ENCODE results near the gene CDH4.

The CDH4 gene

DNA sequence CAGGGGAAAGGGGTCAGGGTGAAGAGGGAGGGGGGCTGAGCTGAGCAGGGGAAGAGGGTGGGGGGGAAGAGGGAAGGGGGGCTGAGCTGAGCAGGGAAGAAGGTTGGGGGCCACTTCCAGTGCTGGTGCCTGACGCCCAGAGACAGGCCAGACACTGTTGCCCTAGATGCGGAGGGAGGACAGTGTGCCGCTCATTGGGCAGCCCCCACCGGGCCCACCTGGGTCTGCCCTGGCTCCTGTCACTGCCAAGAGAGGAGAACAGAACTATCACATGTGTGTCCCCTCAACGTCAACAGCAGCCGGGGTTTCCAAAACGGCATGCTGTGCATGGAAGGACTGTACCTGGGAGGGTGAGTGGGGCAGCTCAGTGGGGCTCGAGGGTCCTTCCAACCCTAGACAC is 342.1 kb downstream of the CDH4 start:
- DNase-seq: no peak

DNA sequence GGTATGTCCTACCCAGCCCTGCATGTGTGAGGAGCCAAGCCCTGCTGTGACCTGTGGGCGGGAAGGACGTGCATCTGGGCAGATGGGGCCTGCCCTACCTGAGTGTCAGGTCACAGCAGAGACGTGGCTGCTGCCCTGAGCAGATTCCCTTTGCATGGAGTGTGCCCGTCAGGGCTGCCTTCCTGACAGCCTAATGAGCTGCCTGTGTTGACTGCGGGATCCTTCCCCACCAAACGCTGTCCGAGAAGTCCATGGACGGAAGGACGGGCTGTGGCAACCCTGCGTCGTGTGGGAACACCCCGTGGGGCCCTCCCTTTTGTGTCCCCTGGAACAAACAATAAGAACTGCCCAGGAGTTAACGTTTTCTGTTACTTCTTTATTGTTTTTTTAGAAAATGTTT is 343.2 kb downstream of the CDH4 start:
- DNase-seq: no peak

DNA sequence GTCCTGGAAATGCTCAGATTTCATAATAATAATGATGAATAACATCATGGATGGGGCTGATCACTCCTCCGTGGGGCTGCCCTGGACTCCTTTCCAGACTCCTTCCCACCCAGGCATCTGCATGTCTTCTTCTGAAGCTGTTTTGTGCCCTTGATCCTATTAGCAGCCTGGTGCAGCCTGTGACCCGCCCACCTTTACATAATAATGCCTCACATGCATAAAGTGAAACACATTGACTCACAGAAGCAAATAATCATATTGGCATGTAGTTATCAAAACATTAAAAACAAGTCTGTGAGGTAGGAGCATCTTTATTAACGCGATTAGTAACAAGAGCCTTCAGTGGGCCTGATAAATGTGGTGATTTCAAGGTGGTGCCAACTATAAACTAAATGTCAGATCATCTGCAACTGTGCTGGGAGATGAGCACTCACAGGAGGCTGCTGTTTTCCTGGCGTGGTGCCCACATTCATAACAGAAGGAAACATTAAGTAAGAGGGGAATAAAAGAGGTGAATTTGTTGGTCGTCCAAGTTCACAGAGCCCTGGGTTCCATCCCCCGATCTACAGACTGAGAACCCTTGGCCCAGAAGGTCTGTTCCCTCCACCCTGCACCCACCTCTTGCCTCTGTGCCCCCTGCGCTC is 344.7 kb downstream of the CDH4 start:
- peak; percentile 15 for DNase-seq

DNA sequence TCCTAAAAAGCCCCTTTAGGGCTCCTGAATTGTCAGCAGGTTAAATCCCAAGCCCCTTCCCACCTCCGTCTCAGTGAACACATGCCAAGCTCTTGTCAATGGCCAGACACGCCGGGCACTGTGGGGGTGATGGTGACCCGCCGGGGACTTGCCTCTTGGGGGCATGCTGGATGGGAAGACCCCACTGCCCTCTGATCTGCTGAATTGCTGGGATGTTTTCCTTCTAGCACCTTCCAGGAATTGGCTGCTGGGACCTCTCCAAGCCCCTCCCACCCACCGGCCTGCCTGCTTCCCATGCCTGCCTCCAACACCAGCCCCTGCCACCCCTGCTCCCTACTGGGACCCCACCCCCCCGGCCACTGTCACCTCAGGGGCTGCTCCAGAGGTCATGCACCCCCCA is 345.9 kb downstream of the CDH4 start:
- DNase-seq: no peak

DNA sequence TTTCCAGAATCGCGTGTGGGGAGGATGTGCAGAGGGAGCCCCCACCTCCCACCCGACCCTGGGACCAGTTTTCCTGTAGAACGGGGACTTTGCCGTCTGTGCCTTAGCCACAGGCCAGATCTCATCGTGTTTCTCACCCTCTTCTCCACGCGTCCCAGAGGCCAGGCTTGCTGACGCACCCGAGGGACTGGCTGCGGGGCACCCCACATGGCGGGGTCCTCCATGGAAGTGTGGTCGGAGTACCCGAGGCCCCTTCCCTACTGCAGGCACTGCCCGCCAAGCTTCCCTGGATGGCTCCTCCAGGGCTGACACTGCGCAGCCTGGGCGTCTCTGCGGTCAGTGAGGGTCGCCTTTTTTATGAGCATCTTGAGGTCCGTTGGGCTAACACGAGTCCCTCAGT is 346.5 kb downstream of the CDH4 start:
- DNase-seq: no peak

DNA sequence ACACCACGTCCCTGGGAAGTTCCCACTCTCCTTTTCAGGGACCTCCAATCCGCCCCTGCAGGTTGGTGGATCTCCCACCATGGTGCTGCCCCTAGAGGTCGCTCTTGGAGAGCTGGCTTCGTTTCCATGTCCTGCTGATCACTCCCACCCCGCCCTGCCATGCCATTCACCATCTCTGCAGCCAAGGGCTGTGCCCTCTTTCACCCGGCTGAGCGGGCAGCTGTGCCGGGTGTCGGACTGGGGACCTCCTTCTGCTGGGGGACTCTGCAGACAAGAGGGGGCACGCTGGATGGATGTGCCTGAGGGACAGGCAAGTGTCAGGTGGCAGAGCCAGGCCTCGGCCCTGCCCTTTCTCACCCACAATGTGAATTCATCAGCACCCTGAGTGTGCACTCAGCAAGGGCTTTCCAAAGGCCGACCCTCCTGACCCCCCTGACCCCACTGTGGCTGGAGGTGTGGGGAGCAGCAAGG is 347.0 kb downstream of the CDH4 start:
- DNase-seq: no peak

DNA sequence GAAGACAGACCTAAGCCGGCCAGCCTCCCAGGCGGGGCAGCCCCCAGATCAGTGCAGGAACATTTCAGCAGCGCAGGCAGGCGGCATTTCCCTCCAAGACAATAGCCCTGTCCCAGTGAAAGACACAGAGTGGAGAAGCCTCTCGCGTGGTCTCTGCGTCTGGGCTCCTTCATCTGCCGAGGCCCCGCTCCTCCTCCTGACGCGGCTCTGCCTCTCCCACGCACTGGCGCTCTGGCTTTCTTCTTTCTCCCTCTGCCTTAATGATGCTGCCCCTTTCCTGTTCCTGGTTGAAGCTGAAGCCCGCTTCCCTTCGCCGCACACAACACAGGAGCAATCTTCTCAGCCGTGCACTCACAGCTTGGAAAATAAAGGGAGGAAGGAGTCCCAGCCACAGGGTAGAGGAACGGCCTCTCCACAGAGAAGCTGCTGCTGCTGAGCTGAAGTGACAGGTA is 347.5 kb downstream of the CDH4 start:
- DNase-seq: no peak

DNA sequence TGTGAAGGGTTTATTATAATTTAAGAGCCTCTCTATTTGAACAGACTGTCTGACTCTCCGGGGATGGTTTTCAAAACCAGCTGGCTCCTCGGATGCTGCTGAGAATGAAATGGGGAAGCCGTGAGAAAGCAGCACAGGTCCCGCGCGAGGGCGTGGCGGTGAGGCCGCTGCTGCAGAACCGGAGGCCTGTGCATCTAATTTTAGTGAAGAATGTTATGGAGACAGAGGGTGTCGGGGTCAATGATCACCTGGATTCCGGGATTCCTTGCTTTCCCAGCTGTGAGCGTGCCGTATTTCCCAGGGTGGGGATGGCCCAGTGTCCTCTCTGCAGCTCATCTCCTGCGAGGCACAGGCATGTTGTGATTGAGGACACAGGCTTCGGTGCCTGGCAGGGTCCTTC is 348.0 kb downstream of the CDH4 start:
- DNase-seq: no peak

DNA sequence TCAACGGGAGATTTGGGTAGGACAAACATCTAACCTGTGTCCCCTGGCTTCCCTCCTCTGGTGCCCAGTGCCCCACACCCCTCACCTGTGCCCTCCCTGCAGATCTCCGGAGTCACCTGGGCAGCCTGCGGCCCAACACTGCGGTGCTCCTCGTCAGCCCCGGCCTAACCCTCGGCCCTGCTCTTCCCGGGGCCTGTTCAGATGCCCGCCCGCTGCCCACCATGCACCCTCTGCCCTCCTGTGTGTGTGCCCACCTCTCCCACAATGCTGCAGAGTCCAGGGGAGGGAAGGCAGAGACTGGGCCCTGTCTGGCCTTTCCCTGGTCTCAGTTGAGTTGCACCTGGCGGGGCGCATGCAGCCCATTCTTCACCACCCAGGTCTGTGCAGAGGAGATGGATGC is 349.3 kb downstream of the CDH4 start:
- no peak for DNase-seq

DNA sequence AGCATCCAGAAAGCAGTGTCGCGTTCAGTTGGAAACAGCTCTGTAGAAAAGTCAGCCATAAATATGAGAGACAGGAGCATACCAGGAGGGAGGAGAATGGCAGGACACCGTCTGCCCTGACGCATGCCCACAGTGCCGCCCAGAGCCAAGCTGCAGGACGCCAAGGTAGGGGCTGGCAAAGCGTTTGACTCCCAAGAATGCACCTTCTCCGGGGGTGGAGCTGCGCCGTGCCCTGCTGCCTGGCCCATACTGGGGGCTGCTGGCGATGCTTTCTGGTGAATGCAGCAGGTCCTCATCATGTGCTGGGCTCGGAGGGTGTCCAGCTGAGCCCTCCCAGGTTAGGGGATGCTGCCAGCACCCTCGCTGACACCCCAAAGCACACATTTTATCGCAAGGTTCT is 349.8 kb downstream of the CDH4 start:
- DNase-seq: no peak

DNA sequence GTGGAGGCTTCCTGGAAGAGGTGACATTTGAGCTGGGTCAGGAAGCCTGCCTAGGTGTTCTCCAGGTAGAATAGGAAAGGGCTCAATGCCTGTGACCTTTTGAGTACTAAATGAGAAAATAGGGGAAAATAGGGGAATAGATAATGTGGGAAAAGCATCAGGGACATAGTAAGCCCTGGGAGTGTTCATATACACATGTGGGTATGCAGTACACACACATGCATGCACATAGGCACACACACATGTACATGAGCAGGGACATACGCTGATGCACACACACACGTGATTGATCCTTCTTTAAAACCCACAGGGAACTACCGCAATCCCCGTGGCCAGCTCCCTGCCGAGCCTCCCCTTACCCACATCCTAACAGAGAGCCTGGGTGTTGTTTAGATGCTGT is 351.7 kb downstream of the CDH4 start:
- DNase-seq: no peak

DNA sequence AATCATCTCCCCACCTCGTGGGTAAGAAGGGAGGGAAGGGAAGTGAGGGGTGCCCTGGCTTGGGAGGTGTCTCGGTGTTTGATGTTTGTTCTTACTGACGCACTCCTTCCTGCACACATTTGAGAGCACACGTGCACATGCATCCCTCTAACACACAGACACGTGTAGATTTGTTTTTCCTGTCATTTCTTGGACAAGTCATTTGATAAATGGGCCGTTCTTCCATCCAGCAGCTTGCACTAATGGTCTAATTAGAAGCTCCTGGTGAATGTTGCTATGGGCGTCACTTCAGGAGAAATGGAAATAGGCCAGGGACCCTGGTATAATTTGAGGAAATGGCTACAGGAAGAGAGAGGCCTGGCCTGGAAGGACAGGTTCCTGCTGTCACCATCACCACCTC is 352.5 kb downstream of the CDH4 start:
- DNase-seq: no peak

DNA sequence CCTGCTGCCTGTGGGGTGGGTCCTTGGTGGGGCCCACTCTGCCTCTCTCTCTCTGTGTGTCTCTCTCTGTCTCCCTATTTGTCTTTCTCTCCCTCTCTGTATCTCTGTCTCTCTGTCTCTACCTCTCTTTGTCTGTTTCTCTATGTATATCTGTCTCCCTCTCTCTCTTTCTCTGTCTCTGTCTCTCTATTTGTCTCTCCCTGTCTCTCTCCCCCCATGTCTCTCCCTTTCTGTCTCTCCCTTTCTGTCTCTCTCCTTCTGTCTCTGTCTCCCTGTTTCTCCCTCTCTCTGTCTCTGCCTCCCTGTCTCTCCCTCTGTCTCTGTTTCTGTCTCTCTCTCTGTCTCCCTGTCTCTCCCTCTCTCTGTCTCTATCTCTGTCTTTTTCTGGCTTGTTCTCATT is 353.2 kb downstream of the CDH4 start:
- DNase-seq: no peak

DNA sequence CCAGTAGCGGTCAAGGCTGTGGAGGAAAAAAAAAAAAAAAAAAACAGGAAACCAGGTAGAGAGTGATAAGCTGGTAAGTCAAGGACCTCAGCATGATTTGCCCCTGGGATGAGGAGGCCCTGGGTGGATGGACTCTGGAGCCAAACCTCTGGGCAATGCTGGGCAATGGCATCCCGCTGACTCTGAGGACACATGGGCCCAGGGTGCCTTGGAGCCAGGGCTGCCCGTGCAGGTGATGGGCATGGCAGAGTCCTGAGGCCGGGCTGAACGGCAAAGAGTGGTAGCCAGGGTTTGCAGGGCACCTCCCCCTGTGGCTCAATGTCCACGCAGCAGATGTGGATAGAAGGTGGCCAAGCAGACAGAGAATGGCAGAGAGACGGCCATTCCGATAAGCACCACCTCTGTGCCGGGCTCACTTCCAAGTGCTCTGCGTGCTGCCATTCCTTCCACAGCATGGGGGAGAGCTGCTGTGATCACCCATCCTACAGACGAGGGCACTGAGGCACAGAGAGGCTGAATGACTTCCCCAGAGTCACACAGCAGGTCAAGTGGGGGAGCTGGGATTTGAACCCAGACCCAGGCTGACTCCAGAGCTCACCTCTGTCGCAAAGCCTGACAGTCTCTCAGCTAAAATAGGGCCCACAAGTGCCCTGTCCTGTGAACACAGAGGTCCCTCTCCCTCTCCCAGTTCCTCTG is 353.9 kb downstream of the CDH4 start:
- DNase-seq: no peak

DNA sequence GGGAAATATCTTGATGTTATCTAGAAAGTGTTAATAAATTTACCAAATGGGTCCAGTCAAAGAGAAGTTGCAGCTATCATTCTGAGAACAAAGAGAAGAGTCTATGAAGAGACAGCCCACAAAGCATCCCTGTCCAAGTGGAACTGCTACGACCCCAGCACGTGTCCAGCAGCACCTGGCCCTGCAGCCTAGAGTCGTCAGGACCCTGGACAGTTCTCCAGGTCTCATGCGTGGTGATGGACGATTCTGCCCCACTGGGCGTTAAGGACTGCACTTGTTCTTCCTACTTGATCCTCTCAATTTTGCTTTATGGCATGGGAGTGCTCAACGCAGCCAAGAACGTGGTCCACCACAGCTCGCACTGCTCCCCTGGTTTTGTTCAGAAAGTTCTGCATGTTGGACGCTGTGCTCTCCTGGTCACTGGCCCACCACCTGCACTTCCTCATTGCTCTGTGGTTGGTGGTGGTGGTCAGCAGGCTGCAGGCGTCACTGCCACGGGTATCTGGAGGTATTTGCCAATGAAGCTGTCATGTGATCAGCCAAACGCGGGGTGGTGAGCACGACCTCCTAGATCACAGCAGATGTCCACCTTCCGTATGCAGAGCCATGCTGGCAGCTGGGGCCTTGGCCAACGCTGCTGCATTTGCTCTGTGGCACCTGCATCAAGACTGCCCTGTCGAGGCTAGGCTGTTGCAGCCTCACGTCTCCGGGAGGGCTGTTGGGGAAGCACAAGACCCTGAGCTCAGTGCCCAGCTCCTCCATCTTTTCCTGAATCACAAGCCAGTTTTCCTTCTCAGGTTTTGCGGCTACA is 356.4 kb downstream of the CDH4 start:
- DNase-seq: peak; percentile 34

DNA sequence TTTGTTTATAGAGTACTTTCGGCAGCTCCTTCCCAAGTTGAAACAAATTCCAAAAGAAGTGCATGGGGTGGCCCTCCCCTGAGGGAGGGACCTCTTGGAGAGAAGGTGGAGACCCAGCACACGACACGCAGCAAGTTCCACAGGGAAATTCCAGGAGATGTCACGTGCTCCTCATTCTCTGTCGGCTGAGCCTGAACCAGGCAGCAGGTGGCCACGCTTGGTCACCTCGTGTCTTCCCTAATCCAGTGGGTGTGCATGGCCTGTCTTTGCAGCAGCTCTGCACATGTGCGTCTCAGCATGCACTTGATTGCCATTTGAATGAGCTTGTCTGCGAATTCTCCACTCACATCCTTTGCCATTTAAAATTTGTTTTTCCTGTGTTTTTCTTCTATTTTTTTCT is 357.4 kb downstream of the CDH4 start:
- no peak for DNase-seq

DNA sequence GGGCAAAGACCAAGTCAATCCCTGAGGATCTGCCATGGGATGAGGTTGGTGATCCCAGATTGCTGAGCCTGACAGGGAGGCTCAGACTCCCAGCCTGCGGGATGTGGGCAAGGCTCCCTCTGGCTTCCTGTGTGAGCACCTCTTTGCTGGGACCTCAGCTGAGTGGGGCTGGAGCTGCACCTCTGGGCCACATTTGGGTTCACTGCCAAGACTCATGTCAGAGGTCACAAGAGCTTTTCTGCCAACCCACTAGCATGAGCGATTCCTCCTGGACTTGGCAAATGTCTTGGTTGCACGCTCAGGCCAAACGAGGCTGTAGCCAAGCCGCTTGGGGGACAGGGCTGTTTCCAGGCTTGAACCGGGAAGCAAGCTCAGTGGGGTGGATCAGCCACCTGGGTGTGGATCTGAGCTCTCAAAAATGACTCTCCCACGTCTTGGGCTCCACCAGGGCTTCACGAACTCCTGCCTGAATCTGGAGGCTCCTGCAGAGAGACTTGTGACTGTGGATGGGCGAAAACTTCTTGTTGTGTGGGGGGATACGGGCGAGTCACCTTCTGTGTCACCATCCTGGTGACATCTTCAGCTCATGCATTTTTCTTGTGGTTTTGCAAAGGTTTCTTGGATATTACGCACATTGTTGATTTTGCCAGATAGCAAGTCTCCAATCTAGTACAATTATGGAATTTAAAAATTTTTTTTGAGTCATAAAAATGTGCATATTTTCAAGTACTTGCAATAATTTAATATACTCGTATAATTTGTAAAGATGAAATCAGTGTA is 359.5 kb downstream of the CDH4 start:
- peak; percentile 75 for DNase-seq

DNA sequence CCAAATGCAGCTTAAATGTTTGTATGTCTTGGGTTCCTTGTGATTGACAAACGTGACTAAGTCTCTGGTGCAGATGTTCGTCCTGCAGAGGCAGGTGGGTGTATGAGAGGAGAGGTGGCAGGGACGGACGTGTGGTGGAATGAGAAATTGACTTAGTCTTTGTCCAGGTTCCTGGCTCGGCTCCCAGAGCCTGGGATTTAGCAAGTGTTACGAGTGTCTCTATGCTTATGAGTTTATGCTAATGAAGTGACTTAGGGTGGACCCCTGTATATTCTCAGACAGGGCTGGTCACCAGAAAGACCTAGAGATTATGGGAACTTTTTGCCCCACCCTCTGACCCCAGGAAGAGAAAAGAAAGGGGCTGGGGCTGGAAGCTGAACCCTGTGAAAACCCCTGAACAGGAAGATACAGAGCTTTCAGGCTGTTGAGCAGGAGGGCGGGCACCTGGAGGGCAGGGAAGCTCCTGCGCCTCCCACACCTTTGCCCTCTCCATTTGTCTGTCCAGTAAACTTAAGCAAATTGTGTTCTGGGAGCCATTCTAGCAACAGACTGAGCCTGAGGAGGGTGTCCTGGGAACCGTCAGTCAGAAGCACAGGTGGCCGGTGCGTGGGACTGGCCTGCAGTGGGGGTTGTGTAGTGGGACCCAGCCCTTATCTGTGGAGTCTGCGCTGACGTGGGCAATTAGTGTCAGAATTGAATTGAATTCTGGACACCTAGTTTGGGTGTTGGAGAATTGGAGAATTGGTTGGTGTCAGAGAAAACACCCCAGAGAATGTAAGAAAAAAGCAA is 362.1 kb downstream of the CDH4 start:
- no peak for DNase-seq

DNA sequence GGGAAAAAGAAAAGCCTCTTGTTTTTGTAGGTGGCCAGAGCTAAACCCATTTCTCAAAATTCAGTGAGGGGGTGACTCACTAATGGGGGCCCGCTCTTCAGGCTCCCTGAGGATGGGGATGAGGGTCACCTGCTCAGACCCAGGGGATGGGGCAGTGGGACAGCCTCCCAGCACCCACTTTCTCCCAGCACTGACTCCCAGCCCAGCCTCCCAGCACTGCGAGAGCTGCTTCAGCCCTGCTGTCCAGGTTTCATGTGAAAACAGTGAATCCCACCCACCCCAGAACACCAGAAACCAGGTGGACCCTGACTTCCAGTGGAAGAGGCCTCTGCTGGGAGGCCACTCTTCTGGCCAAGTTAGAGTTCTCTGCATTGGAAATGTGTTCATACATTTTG is 362.6 kb downstream of the CDH4 start:
- DNase-seq: no peak

DNA sequence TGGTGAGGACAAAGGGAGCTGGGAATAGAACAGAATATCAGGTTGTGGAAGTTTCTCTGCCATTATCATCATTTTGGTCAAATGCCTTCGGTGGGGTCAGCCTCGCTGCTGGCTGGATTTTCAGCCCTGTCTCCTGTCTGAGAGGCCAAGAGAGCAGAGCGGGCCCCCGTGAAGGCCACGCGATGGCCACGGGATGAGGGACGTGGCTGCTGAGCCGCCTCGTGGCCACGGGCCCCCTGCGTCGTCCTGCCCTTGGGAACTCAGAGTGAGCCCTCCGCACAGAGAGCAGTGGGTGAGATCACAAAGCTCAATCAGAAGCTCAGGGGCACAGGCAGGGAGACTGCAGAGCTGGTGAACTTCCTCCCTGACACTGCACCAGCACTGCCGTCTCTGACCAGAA is 363.7 kb downstream of the CDH4 start:
- no peak for DNase-seq

DNA sequence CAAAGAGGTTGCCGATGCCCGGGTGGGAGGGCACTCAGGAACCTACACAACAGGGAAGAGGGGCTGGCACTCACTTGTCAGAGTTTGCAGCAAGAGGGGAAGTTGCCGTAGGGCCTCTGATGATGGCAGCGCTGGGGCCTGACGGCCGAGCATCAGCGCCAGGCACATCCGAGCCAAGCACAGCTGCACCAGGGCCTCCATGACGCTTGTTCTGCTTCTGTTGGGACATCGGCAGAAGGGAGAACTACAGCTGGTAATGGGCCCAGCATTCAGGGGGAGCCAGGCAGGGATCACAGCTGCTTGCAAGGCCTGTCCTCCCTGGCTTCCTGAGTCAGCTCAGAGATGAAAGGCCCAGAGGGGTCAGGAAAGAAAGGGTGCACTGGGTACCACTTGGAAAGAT is 367.7 kb downstream of the CDH4 start:
- no peak for DNase-seq

DNA sequence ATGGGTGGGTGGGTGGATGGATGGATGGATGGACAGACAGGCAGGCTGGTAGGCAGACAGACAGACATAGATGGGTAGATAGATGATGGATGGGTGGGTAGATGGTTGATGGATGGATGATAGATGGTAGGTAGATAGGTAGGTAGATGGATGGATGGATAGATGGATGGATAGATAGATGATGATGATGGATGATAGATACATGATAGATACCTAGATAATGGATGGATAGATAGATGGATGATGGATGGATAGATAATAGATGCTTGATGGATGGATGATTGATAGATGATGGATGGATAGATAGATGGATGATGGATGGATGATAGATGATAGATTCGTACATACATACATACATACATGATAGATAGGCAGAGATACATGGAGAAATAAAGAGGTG is 368.1 kb downstream of the CDH4 start:
- no peak for DNase-seq
